NCI-H1417 (cell line): ENCODE results near the gene KRT40.
A peak's percentile ranks its signal among the peaks of the same experiment; 100 is the strongest.

Source experiments
- DNase-seq, 3 experiments: peaks; one replicate each; lab custom pipeline; 2025; lab: John Stamatoyannopoulos, UW

KRT40 gene

DNA sequence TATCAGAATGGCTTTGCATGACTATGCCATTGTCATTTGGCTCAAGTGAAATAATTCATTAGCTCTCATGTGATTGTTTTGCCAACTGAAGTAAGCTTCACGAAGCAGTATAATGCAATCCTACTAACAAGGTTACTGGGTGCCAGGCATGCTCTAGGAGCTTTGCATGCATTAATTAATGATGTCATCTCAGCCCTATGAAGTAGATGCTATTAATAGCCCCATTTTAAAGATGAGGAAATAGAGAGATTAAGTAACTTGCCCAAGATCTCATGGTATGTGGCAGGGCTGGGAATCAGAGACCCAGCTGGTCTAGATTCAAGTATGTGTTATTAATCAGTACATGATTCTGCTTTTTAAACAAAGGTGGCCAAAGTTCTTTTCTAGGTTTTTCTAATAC lies 31.5 kb downstream of the KRT40 start:
- DNase-seq, result no peak

DNA sequence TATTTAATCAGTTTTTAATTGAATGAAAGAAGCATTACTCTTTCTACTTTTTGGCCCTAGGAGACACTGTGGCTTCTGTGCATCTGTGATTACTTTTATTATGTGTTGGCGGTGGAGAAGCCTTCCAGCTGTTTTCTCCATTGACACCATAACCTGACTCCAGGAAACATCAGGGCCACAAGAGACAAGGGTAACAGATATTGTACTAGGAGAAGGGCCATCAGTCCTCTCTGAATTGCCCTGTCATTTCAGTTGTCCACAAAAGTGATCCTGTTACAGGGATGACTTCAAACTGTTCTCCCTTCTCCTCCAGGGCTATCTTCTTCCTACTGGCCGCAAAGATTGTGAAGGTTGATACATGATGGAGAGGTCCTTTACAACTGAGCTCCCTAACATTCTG lies 32.0 kb downstream of the KRT40 start:
- DNase-seq, result no peak

DNA sequence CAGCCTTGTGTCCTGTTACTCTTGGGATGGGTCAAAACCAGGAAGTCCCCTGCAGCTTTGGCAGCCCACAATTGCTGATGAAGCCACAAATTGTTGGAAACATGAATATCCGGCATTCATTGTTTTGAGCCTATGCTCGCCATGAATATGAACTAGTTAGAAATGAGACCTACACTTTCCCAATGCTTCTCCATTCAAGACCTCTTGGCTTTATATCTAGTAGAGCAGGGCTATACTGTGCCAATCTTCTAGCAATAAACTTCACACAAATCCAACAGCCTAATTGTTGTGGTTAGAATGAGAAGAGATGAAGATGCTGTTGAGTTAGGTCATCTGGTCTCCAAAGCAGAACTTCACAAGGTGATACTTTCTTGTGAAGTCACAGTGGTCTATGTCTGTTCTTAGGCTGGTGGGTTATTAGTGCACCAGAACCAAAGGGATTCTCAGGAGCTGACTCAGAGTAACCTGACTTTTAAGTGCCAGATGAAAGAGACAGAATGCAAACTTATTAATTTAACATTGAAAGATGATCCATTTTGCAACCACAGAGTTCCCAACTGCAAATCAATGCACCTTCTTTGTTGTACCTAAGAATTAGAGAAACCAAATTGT lies 33.0 kb downstream of the KRT40 start:
- no peak for DNase-seq

DNA sequence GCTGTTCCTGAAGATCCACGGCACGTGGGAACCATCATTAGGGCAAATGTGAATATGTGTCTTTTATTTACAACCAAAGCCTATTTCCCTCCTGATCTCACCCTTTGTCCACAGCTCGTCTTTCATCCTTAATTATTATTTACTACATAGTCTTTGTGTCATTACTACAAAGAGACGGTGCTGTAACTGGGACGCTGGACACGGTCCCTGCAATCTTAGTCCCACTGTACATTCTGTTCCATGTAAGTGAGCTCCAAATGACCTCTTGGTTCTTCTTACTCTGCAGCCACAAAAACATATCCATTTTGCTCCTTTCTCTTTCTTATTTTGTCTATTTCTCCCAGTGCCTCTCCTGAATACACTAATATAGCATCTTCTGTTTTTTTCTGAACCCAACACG lies 34.0 kb downstream of the KRT40 start:
- DNase-seq, result peak in 2 of 3 experiments; percentile 44 to 86

DNA sequence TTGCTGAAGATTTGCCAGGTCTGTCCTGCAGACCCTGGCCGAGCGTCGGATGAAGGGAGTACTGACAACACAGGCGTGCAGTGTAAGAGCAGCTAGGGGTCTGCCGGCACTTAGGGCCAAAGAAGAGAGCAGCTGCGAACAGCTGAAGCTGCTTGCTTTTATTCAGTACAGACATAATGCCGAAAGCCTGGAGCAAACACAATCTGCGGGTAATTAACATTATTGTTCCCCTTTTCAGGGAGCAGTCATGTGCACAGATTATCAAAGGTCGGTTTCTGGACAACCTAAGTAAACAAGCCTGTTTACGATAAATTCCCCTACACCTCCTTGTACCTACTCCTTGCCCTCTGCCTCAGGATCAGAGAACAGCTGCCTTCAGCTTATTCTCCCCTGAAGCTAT lies 34.7 kb downstream of the KRT40 start:
- peak in 2 of 3 experiments; percentile 65 to 91 for DNase-seq

DNA sequence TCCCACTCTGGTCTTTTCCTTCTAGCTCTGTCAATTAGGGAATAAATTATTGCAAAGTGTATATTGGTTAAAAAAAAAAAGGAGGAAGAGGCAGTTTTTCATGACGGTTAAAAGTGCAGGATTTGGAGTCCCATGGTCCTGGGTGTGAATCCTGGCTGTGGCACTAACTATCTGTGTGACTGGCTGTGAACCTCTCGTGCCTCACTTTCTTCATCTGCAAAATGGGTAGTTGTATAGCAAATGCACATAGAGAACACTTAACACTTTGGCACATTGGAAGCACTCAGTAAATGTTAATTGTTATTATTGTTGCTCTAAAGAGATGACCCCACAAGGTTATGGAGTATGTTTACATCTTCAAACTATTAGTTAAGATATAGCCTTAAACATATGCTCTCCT lies 36.2 kb downstream of the KRT40 start:
- no peak for DNase-seq

DNA sequence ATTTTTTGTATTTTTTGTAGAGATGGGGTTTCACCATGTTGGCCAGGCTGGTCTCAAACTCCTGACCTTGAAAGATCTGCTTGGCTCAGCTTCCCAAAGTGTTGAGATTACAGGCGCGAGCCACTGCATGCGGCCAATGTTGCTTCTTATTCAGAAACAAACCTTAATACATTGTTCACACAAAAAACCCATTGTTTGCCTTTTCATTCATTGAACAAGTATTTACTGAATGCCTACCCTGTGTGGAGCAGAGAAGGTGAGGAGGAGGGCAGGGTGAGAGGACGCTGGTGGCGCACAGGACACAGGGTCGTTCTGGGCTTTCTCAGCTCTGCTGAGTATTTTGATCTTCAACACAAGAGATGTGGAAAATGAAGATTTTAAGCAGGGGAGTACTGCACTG lies 38.7 kb downstream of the KRT40 start:
- DNase-seq, result no peak

DNA sequence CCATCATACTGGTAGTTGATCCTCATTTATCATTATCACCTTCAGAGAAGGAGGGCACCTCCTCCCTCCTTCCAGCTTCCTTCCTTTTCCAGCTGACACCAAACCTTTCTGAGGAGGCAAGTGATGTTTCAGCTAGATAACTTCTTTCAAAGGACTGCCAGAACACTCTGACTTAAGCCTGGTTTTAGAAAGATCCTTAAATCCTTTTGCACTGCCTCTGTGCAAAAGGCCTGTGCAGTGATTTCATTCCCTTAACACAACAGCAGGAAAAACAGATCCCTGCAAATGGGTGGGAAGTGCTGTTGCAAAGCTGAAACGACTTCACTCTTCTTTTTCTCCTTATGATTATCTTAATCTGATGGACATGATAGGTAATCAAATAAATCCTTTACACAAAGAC lies 39.6 kb downstream of the KRT40 start:
- DNase-seq, result no peak

DNA sequence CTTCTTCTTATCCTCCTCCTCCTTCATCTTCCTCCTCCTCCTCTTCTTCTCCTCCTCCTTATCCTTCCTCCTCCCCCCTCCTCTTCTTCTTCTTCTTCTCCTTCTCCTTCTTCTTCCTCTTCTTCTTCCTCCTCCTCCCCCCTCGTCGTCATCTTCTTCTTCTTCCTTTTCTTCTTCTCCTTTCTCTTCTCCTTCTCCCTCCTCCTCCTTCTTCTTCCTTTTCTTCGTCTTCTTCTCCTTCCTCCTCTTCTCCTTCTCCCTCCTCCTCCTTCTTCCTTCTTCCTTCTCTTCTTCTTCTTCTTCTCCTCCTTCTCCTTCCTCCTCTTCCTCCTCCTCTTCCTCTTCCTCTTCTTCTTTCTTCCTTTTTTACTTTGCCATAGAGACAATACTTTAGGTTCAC lies 41.6 kb downstream of the KRT40 start:
- DNase-seq, result no peak

DNA sequence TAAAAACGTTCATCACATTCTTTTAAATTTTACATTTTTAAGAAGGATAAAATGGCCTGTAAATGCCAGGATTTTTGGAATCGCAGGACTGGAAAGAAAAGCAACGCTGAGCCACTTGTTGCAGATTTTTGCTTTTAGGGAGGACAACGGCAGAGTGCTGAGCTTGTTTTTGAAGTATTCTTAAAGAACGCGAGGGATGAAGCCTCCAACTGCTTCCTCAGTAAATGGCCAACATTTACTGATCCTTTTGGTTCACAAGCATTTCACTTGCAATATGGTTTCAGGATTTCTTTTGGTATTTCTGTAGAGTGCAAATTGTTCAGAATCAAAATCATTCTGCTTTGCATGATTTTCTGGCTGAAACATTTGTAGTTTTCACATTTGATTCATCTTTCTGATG lies 43.9 kb downstream of the KRT40 start:
- no peak for DNase-seq

DNA sequence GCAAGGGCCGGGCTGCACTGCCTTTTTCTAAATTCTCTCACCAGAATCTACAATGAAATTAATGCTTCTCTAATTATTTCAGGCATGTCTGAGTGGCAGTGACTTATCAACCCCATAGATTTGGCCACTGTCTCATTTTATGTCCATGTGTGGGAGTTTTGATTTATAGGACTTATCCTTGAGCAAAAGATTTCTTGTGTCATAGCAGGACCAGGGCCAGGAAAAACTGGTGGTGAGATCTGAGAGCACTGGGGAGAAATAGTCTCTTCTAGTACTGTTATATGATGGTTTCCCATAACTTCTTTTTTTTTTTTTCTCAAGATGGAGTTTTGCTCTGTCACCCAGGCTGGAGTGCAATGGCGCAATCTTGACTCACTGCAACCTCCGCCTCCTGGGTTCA lies 45.1 kb downstream of the KRT40 start:
- DNase-seq, result no peak

DNA sequence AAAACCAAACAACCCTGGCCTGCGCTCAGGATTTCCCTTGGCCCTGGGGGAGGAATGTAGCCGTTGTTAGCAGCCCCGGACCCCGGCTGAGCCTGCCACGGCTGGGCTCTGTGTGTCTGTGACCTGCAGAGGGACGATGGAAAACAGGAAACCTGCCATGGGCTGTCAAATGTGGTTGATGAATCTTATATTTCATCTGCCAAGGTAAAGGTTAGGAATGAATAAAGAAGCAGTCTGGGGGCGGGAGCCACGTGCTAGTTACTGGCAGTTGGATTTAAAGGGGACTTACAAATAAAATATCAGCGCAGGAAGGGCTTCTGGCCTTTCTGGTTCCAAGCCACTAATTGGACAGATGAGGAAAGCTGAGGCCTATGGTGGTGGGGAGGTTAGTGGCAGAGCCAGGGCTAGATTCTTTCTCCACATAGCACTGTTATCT lies 46.7 kb downstream of the KRT40 start, which contains the start of gene KRT23:
Gene KRT23 (minus strand): TSS at position 263 of the 436 bp plus-strand sequence. CDS start 1,043 bp downstream, outside the sequence.
- peak in 2 of 3 experiments; percentile 47 to 74 for DNase-seq

DNA sequence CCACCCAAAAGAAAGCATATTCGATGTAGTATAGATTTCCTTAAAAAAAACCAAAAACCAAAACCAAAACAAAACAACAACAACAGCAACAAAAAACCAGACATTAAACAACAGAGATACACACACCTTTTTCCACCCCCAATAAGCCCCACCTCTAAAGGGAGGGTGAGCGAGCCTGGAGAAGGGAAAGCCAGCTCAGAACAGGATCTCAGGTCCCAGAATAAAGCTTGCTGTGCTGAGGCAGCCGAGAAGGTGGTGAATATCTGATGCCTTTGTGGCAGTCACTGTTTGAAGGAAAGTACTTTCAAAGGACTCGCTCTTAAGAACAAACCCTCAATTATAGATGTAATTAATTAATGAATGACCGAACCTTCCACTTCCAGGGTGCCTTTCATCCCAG lies 47.1 kb downstream of the KRT40 start:
- DNase-seq, result no peak

DNA sequence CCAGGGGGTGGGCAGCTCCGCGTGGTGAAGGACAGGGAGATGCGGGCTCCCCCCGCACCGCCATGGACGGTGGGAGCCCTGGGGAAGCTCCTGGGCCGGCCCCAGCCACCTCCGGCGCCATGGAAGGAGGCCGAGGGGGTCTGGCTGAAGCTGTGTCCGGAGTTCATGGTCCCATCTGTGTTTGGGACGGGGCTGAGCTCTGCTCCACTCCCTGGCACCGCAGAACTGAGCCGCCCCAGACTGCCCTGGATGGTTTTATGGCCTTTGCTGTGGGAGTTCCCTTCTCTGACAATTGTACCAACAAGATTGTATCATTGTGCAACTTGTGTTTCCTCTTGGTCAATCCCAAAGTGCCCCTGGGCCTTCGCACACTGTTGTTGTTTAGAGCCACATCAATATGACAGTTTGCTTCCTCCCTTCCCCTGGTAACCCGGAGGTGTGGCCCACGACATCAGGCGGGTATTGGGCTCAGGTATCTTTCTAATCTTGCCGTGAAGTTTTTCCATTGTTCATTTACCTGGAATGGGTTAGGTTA lies 47.6 kb downstream of the KRT40 start:
- DNase-seq, result no peak

DNA sequence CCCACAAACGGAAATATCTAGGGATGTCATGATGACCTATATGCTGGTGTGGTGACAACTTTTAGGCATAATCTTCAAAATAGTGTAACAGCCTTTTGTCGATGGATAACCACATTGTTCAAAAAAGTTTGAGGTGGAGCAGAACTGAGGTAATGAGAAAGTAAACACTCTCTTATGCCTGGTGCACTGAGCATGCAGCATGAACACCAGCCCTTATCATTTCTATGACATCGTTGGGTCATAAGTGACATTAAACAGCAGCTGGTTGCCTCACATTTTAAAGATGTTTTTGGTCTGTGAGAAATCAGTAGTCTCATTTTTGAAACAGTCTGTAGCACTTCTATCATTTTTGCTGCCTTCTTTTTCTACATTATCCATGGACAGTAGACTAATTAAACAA lies 48.5 kb downstream of the KRT40 start:
- no peak for DNase-seq

DNA sequence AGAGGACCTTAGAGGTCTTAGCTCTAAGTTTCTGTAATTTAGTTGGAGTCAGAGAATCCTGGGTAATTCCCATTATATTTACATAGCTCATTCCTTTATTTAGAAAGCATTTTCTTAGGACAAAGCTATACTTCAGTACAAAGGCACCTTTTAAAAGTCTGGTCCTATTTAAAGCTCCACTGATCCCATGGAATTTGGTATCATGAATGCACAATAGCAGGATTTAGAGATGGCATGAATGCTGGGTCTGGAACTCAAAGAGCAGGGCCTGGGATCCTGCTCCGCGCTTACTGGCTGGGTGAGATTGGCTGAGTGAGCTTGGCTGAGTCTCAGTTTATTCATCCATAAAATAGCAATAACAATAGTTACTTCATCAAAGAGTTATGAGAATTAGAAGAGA lies 51.5 kb downstream of the KRT40 start:
- no peak for DNase-seq

DNA sequence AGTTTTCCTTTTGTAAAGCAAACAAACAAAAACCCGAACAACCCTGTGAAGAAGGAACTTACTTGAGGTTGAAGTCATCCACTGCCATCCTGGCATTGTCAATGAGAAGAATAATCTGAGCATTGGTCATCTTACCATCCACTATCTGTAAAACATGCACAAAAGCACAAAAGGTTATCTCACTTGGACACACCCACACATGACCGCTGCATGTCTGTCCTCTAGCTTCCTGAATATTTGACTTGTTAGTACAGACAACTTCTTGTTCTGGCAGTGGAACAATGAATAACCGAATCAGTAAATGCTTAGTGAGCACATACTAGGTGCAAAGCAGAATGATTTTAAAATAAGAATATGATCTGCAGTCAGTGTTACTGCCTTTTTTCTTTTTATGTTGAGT lies 52.8 kb downstream of the KRT40 start:
- DNase-seq, result no peak
